Measurements from ENCODE around the gene SHCBP1L.

Gene SHCBP1L

DNA sequence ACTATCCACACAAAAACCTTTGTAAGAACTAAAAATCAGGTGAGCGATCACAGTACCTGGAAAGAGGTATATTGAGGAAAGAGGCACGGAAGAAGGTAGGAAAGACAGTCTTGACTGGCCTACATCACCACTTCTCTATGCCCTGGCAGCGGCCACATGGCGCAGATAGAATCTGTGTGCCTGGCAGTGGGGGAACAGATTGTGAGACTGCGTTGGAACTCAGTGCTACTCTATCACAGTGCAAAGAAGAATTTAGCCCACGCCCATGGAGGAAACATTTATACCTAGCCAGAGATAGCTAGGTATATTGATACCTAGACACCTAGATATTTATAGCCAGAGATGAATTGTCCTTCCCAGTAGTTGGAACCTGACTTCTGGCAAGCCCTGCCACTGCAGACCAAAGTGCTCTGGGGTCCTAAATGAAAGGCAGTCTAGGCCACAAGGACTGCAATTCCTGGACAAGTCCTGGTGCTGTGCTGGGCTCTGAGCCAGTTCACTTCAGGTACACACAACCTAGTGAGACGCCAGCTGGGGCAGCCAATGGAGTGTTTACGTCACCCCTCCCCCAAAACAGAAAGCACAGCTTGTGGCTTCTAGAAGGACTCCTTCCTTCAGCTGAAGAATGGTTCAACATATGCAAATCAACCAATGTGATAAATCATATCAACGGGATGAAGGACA lies 61.9 kb downstream of the SHCBP1L start:
- DNase-seq (ENCODE audit: low read depth, low spot score), result no peak

GRCh38 chr1:182889997-182890396 lies 63.0 kb downstream of the SHCBP1L start:
- DNase-seq (ENCODE audit: low read depth, low spot score), result no peak

GRCh38 chr1:182888736-182889531 lies 64.0 kb downstream of the SHCBP1L start:
- DNase-seq (ENCODE audit: low read depth, low spot score), result no peak

DNA sequence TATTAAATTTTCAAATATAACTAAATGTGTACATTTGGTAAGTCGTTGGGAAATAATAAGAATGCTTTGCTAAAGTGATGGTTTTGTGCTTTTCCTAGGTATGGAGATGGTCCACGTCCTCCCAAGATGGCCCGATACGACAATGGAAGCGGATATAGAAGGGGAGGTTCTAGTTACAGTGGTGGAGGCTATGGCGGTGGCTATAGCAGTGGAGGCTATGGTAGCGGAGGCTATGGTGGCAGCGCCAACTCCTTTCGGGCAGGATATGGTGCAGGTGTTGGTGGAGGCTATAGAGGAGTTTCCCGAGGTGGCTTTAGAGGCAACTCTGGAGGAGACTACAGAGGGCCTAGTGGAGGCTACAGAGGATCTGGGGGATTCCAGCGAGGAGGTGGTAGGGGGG lies 66.0 kb downstream of the SHCBP1L start:
- DNase-seq (ENCODE audit: low read depth, low spot score), result no peak

- no peak for DNase-seq (ENCODE audit: low read depth, low spot score)
These were observed 67.4 kb downstream of the SHCBP1L start for GRCh38 chr1:182885591-182885990.

DNA sequence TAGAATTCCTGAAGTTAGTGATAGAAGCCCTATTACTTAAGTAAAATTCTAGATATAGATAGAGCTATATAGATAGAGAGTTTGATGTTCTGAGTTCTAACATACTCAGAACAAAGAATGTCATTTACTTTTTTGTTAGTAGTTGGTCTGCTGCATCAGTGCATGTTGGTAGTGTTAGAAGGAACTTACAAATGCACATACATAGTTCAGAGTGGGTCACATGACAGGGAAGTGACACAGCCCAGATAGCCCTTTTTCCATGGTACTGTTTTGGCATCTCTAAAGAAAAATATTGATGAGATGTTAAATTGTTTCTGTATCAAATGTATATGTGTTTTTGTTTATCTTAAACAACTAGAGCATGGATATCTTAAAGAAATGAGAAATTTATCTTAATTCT lies 68.1 kb downstream of the SHCBP1L start:
- no peak for DNase-seq (ENCODE audit: low read depth, low spot score)

DNA sequence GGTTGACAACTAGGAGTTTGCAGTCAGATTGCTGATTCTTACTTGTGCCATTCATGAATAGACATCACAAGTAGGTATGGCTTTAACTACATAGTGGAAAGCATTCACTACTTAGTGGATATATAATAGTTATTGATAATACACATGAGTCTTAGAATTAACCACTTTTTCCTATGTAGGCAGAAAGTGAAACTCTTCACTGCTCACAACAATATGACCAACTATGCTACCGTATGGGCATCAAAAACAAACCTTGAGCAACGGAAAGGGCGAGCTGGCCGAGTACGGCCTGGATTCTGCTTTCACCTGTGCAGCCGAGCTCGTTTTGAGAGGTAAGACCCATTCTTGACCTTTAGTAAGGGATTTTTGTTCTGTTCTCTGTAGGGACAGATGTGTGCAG lies 75.1 kb downstream of the SHCBP1L start:
- DNase-seq (ENCODE audit: low read depth, low spot score), result no peak

- DNase-seq (ENCODE audit: low read depth, low spot score), result no peak
These were observed 75.6 kb downstream of the SHCBP1L start for GRCh38 chr1:182877331-182877730.

GRCh38 chr1:182875889-182876288 lies 77.1 kb downstream of the SHCBP1L start:
- DNase-seq (ENCODE audit: low read depth, low spot score), result no peak

DNA sequence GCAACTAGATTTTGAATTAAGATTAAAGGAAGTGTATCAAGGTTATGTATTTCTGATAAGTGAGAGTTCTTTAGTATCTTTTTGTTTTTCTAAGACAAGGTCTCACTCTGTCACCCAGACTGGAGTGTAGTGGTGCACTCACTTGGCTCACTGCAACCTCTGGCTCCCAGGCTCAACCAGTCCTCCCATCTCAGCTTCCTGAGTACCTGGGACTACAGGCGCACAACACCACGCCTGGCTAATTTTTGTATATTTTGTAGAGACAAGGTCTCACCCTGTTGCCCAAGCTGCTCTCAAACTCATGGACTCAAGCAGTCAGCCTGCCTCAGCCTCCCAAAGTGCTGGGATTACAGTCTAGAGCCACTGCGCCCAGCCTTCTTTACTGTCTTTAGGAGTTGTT lies 80.1 kb downstream of the SHCBP1L start:
- no peak for DNase-seq (ENCODE audit: low read depth, low spot score)

DNA sequence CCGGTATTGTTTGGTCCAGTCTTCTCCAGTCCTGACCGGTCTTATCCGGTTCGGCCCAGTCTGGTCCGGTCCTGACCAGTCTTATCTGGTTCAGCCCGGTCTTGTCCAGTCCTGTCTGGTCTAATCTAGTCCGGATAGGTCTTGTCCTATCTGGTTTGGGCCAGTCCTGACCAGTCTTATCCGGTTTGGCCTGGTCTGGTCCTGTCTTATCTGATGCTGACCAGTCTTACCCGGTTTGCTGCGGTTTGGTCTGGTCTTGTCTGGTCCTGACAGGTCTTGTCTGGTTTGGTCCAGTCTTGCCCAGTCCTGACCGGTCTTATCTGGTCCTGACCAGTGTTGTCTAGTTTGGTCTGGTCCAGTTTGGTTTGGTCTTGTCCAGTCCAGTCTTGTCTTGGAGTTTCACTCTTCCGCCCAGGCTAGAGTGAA lies 83.7 kb downstream of the SHCBP1L start:
- no peak for DNase-seq (ENCODE audit: low read depth, low spot score)

DNA sequence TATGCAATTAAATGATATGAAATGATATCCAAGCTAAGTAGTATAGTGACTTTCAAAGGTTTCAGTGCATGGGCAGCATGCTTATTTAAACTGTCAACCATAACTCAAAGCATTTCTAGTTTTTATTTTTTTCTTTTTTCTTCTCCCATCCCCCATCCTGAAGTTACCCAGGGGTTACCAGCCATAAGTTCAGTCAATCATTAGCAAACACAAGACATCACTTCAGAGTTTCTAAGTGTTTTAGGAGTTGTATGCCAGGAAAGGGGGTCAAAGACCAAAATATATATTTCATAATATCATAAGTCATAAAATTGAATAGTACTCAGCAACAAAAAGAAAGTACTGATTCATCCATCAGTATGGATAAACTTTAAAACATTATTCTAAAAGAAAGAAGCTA lies 85.1 kb downstream of the SHCBP1L start:
- DNase-seq (ENCODE audit: low read depth, low spot score), result no peak

- no peak for DNase-seq (ENCODE audit: low read depth, low spot score)
These were observed 89.0 kb downstream of the SHCBP1L start for GRCh38 chr1:182863940-182864339.

DNA sequence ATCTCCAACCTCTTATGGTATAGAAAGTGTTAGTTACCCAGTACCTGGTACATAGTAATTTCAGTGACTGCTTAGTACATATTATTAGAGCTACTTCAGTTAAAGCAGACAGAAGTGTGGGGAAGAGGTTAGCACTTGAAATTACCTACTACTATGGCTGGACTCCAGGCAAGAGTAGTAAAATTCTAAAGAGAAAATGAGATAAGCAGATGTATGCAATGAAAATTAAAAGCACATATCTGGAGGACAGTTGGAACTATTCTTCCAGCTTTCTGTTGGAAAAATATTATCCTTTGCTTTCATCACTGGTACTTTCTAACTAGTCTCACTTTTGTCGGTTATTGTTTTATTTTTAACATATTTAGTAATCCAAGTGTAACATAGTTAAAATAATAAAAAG lies 90.1 kb downstream of the SHCBP1L start:
- DNase-seq (ENCODE audit: low read depth, low spot score), result no peak

- DNase-seq (ENCODE audit: low read depth, low spot score), result no peak
These were observed 91.0 kb downstream of the SHCBP1L start for GRCh38 chr1:182861994-182862393.

- DNase-seq (ENCODE audit: low read depth, low spot score), result no peak
These were observed 92.3 kb downstream of the SHCBP1L start for GRCh38 chr1:182860658-182861057.

DNA sequence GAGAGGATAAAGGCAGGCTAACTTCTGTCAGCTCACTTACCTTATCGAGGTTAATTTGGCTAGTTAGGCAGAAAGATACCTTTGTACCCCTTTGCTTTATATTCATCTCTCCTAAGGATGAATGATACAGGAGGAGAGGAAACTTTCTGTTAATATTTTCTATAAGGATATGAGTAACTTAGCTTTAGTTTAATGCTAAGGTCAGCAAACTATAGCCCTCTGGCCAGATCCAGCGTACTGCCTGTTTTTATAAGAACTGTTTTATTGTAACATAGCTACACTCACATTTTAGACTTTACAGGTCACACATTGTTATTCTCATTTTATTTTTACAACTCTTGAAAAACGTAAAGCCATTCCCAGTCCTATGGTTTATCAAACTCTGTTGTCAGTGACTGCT lies 95.8 kb downstream of the SHCBP1L start:
- no peak for DNase-seq (ENCODE audit: low read depth, low spot score)

GRCh38 chr1:182855911-182856310 lies 97.1 kb downstream of the SHCBP1L start:
- no peak for DNase-seq (ENCODE audit: low read depth, low spot score)

- no peak for DNase-seq (ENCODE audit: low read depth, low spot score)
These were observed 101.1 kb downstream of the SHCBP1L start for GRCh38 chr1:182851825-182852224.

DNA sequence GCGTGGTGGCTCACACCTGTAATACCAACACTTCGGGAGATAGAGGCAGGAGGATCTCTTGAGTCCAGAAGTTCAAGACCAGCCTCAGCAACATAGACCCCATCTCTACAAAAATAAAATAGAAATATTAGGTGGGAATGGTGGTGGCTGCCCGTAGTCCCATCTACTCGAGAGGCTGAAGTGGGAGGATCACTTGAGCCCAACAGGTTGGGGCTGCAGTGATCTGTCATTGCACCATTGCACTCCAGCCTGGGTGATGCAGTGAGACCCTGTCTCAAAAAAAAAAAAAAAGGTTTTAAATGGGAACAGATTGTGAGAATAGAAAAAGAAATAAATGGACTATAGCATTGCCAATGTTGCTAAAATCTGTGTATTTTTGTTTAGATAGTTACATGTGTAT lies 102.6 kb downstream of the SHCBP1L start:
- no peak for DNase-seq (ENCODE audit: low read depth, low spot score)

Measured in smooth muscle cell of the brain vasculature (primary cell).